GM21381 (cell line): ENCODE measurements around the gene RPSA.
A peak's percentile ranks its signal among the peaks of the same experiment; 100 is the strongest.
"Not testable (repeated sequence)": the region's sequence is repeated elsewhere in the genome, so short reads cannot be mapped to it uniquely, and the experiment has no call there.

Source experiments
- ATAC-seq: cut with Tn5 transposase; IDR thresholded peaks from one replicate; pipeline ENCODE4 v1.9.1; 2021; ENCODE audit warnings: mild to moderate bottlenecking, moderate library complexity; ENCODE audit not compliant: unreplicated experiment

The RPSA gene

DNA sequence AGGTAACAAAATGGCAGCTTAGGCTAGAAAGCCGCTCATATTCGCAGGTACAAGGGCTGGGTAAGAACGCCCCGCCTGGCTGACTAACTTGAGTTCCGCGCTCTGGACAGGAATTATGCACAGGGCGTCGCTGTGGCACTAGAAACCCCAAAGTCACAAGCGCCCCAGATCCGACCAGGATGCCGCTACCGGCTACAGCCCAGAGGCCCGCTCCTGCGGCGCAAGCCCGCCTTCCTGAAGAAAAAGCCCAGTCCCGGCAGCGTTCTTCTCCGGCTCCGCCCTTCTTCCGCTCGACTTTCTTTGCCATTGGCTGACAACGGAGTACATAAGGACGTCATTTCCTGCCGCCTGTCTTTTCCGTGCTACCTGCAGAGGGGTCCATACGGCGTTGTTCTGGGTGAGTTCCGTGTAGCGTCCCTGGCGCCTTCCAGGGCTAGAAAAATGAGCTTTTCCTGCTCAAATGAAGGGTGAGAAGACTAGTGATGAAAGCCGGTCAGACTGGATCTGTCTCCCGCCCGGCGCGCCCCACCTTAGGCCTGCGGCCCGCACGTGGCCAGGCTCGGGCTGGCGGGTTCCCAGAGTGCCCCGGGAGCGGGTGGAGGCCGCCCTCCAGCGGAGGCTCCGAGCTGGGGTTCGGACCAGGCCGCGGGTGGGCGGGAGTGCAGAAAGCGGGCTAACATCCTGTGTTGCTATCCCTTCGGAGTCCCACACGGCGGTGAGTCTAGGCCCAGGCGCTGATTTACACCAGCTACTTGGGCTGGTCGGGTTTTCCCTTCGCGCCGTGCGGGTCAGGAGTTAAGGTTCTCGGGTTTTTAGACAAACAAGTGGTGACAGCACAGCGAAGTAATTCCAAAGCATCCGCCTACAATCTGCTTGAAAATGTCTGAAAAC is at the start of gene RPSA:
TSS of gene RPSA (plus strand) at position 353 of the 891 bp plus-strand sequence. CDS start 934 bp downstream, outside the sequence.
- peak; percentile 90 for ATAC-seq

DNA sequence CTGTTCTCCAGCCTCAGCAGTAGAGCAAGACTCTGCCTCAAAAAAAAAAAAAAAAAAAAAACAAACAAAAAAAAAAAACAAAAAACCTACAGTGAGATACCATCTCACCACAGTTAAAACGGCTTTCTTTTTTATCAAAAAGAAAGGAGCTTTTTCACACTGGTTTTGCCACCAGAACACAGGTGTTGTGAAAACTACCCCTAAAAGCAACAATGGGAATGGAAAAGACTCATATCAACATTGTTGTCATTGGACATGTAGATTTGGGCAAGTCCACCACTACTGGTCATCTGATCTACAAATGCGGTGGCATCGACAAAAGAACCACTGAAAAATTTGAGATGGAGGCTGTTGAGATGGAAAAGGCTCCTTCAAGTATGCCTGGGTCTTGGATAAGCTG is 48.2 kb upstream of the RPSA start:
- ATAC-seq, result no peak

DNA sequence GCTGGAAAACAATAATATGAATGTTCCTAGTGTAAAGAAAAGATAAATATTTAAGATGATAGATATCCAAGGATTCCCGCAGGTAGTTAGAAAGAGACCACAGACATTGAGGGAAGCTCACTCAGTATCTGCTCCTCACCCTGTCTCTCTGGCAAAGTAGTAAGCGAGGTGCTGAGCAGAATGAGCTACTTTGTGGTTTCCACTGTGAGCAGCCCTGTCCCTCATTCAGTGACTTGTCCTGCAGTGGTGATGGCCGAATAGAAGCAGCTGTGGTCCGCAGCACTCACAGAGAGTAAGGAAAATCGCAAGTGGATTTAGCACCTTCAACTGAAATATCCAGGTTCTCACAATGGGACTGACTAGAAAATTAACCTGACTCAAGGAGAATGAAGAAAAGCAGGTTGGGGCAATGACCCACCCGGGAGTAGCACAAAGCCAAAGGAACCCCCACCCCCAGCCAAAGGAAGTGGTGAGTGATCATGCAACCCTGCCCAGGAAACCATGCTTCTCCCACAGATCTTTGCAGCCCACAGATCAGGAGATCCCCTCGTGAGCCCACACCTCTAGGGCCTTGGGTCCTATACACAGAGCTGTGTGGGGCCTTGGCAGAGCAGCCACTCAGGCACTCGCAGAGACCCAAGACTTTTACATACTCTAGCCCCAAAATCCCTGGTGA is 45.1 kb upstream of the RPSA start:
- ATAC-seq, result no peak

GRCh38 chr3:39362192-39362591 is 44.3 kb upstream of the RPSA start:
- ATAC-seq, result no peak

DNA sequence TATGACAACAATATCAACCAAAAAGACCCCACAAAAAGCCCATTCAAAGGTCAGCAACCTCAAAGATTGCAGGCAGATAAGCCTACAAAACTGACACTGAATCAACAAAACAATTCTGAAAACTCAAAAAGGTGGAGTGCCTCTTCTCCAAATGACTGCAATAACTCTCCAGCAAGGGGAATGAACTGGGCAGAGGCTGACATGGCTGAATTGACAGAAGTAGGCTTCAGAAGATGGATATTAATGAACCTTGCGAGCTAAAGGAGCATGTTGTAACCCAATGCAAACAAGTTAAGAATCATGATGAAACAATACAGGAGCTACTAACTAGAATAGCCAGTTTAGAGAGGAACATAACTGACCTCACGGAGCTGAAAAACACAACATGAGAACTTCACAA is 43.7 kb upstream of the RPSA start:
- no peak for ATAC-seq

DNA sequence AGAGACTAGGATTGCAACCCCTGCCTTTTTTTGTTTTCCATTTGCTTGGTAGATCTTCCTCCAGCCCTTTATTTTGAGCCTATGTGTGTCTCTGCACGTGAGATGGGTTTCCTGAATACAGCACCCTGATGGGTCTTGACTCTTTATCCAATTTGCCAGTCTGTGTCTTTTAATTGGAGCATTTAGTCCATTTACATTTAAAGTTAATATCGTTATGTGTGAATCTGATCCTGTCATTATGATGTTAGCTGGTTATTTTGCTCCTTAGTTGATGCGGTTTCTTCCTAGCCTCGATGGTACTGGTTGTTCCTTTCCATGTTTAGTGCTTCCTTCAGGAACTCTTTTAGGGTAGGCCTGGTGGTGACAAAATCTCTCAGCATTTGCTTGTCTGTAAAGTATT is 36.1 kb upstream of the RPSA start:
- not testable (repeated sequence) for ATAC-seq

DNA sequence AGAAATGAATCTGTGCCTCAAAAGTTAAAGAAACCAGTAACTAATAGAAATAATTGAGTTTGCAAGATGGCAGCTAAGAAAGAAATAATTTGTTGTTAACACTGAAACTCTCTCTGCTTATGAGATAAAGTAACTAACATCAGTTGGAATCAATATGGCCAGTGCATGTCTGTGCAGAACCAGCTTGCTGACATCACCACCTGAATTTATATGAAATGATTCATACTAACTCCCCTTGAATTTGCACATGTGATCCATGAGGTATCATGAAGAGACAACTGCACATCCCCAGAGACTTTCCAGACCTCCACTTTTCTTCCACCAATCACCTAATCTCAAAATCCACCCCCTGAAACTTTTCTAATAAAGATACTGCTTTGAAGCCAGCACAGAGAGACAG is 33.7 kb upstream of the RPSA start:
- ATAC-seq, result no peak

- ATAC-seq, result no peak
These were observed 29.4 kb upstream of the RPSA start for GRCh38 chr3:39376959-39377634.

DNA sequence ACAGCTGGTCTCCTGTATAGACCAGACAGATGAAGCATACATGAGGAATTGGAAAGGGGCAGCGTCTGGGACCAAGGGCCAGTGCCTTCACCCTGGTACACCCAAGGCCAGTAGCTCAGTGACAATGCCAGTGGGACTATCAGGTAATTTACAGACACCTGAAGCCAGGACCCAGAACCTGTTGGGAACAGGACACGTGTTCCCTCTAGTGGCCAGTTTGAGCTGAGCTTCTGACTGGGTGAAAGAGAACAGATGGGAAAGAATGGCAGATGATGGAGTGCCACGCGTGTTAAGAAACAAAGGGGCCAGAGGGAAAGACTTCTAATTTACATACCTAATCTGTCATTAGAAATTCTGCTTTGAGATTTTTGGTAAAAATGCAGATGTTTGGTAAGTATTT is 28.4 kb upstream of the RPSA start:
- peak; percentile 75 for ATAC-seq

DNA sequence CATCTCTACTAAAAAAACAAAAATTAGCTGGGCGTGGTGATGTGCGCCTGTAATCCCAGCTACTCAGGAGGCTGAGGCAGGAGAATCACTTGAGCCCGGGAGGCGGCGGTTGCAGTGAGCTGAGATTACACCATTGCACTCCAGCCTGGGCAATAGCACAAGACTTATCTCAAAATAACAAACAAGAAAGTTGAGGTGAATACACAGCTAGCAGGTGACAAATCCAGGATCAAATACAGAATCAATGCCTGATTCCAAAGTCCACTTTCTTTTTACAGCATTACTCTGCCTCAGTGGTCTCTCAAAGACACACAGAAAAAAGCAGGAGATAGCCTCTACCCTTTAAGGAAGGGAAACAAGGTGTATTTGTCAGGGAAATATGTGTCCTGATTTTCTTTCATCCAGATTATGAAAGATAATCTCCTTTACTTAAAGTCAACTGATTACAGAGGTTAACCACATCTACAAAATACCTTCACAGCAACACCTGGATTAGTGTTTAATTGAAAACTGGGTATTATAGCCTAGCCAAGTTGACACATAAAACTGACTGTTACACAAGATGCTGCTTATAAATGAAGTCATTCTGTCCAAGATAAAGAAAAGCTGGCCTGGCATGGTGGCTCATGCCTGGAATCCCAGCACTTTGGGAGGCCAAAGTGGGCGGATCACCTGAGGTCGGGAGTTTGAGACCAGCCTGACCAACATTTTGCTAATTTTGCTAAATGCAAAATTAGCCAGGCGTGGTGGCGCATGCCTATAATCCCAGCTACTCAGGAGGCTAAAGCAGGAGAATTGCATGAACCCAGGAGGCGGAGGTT is 27.4 kb upstream of the RPSA start:
- no peak for ATAC-seq

DNA sequence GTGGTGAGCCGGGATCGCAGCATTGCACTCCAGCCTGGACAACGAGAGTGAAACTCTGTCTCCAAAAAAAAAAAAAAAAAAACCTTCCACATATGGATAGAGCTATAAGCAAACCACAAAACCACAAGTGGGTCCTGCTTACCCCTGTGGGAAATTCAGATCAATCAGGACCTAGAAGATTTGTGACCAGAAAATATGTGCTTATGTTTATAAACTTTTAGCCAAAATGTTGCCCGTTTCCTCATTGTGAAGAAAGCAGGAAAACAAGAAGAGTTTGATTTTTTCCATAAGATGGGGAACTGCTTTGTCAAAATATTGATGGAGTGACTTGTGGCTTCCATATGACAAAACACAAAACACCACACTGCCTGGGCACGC is 26.8 kb upstream of the RPSA start:
- ATAC-seq, result no peak

GRCh38 chr3:39381432-39381831 is 25.1 kb upstream of the RPSA start:
- ATAC-seq, result no peak

GRCh38 chr3:39383045-39383880 is 23.3 kb upstream of the RPSA start, which contains the start of gene SLC25A38:
Gene SLC25A38, plus strand, starts transcription at chr3:39383370. Its CDS starts 355 bp downstream, at chr3:39383725.
- peak; percentile 68 for ATAC-seq

DNA sequence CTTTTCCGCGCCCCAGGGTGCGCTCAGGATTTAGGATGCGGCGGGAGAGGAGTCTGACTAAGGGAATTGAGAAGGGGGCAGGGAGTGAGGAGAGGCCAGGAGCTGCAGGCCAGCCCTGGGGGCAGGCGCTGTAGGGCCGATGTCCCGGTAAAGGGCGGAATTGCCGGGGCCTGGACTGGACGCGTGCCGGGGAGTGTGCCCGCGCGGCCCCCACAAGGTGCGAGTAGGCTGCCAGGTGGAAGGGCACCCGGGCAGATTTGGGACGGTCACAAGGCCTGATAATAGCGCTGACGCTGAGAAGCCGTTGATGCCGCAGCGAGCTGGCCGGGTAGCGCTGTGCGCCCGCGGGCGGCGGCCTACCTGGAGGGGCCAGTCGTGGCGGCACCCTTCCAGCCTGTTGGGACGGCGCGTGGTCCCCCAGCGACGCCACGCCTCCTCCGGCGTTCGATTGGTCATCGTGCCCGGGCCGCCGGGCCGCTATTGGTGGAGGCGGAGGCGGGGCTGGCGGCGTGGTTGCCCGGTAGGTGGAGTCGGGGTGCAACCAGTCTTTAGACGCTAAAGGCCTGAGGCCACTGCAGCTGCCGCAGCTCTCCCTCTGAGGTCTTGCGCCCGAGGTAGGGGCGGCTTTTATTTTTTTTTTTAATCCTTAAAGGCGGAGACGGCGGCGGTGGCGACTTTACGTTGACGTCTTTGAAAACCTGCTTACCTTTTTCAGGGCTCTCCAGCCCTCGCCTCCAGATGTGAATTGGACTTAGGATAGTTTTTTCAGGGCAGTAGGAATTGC is 22.4 kb upstream of the RPSA start:
- peak; percentile 72 for ATAC-seq

- no peak for ATAC-seq
These were observed 21.9 kb upstream of the RPSA start for GRCh38 chr3:39384665-39385000.

DNA sequence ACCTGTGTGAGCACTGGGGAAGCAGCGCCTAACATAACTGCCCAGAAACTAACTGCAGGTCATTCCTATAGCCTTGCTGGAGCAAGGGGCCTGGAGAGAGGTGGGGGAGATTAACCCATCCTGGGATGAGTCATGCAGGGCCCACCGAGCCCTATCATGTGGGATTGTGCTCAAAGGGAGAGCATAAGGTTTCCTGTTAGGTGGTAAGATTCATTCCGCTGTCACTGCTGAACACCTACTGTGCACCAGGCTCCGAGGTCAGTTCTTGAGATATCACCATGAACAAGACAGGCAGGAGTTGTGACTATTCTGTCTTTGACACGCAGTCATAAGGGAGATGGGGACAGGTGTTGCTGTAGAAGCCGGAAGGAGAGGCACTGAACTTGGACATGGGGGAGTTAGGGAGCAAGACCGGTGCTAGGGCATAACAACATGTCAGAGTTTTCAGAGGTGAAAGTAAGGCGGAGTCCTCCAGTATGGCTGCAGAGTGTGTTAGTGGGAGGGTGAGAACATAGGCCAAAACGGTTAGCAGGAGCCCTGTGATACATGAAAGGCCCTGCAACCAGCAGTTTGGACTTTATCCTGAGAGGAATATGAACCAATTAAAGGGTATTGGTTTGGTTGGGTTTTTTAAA is 20.9 kb upstream of the RPSA start:
- ATAC-seq, result no peak

- ATAC-seq, result no peak
These were observed 20.2 kb upstream of the RPSA start for GRCh38 chr3:39386318-39386717.

DNA sequence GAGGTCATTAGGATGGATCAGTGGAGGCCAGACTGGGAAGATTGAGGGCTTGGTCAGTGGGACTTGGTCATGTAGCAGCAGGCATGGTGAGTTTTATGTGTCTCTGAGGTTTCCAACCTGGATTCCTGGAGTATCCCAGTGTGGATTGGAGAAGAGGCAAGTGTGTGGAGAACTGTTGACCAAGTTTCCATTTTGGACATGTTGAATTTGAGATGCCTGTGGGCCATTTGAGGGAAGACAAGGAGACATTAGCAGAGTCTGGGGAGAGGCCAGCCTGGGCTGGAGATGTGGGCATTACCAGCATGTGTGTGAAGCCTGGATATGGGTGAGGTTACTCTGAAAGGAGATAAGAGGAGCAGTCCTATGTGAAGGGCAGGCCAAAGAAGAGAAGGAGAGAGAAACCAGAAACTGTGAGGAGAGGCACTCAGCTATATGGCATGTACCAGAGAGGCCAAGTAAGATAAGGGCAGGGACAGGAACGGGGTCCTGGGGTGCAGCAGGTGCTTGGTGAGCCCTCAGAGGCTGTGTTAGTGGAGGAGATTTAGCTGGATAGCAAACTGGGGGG is 19.0 kb upstream of the RPSA start:
- ATAC-seq, result no peak
